Measurements from ENCODE around the gene APLNR. TPM values are rescaled to one million over a fixed set of nuclear protein-coding genes. Genes with fewer than 3 reads are reported as not detected.
A peak's percentile ranks its signal among the peaks of the same experiment; 100 is the strongest.
"Not testable (repeated sequence)": the region's sequence is repeated elsewhere in the genome, so short reads cannot be mapped to it uniquely, and the experiment has no call there.

APLNR gene
- polyA plus RNA-seq (ENCODE audit: insufficient read length in 10 of 10), result 100 to 1,000 TPM in 2 of 10 donors, 10 to 100 TPM in 8; 66.8 to 129 (median 87.1) TPM
- long read RNA-seq, donor 1, transcript APLNR-202 (1 exons, 3,609 nt), result major isoform, 96 of 97 reads
- long read RNA-seq, donor 1, partial matches to known transcripts, result 0 of 97 reads
- long read RNA-seq, donor 1, other reads (novel, unspliced or antisense), result 0 of 97 reads
- long read RNA-seq, donor 2, transcript APLNR-202 (1 exons, 3,609 nt), result major isoform, 66 of 68 reads
- long read RNA-seq, donor 2, partial matches to known transcripts, result 0 of 68 reads
- long read RNA-seq, donor 2, other reads (novel, unspliced or antisense), result 0 of 68 reads
- long read RNA-seq, donor 3, result 0 reads
- long read RNA-seq, donor 4, transcript APLNR-202 (1 exons, 3,609 nt), result major isoform, 55 of 55 reads
- long read RNA-seq, donor 4, partial matches to known transcripts, result 0 of 55 reads
- long read RNA-seq, donor 4, other reads (novel, unspliced or antisense), result 0 of 55 reads
- long read RNA-seq, donor 5, transcript APLNR-202 (1 exons, 3,609 nt), result major isoform, 228 of 231 reads
- long read RNA-seq, donor 5, partial matches to known transcripts, result 0 of 231 reads
- long read RNA-seq, donor 5, other reads (novel, unspliced or antisense), result 0 of 231 reads
- long read RNA-seq, donor 6, transcript APLNR-202 (1 exons, 3,609 nt), result major isoform, 95 of 98 reads
- long read RNA-seq, donor 6, partial matches to known transcripts, result 0 of 98 reads
- long read RNA-seq, donor 6, other reads (novel, unspliced or antisense), result 0 of 98 reads
- long read RNA-seq, donor 7, transcript APLNR-202 (1 exons, 3,609 nt), result major isoform, 74 of 75 reads
- long read RNA-seq, donor 7, partial matches to known transcripts, result 0 of 75 reads
- long read RNA-seq, donor 7, other reads (novel, unspliced or antisense), result 0 of 75 reads
- long read RNA-seq, donor 8, transcript APLNR-202 (1 exons, 3,609 nt), result major isoform, 77 of 77 reads
- long read RNA-seq, donor 8, partial matches to known transcripts, result 0 of 77 reads
- long read RNA-seq, donor 8, other reads (novel, unspliced or antisense), result 0 of 77 reads
- long read RNA-seq, donor 9, transcript APLNR-202 (1 exons, 3,609 nt), result major isoform, 19 of 19 reads
- long read RNA-seq, donor 9, partial matches to known transcripts, result 0 of 19 reads
- long read RNA-seq, donor 9, other reads (novel, unspliced or antisense), result 0 of 19 reads

- DNase-seq, result no peak
Observed at GRCh38 chr11:57237204-57237681, at the start of gene APLNR. APLNR (minus strand) TSS chr11:57237250; CDS start chr11:57237004, 246 bp downstream.

GRCh38 chr11:57283231-57283990 is 46.4 kb upstream of the APLNR start:
- no peak for DNase-seq

- not testable (repeated sequence) for DNase-seq
Observed at GRCh38 chr11:57281546-57281945, 44.5 kb upstream of the APLNR start.

GRCh38 chr11:57279116-57279515 is 42.1 kb upstream of the APLNR start:
- peak in 2 of 3 donors; percentile 47 to 56 for DNase-seq

GRCh38 chr11:57278721-57279095 is 41.7 kb upstream of the APLNR start:
- no peak for DNase-seq

GRCh38 chr11:57277845-57278720 is 41.0 kb upstream of the APLNR start:
- DNase-seq, result peak; percentile 67 to 84 (median 68)

GRCh38 chr11:57276971-57277675 is 40.1 kb upstream of the APLNR start:
- no peak for DNase-seq

- no peak for DNase-seq
Observed at GRCh38 chr11:57276169-57276970, 39.3 kb upstream of the APLNR start.

- DNase-seq, result no peak
Observed at GRCh38 chr11:57275582-57275981, 38.5 kb upstream of the APLNR start.

GRCh38 chr11:57274904-57275498 is 38.0 kb upstream of the APLNR start:
- no peak for DNase-seq

- DNase-seq, result no peak
Observed at GRCh38 chr11:57273448-57274058, 36.5 kb upstream of the APLNR start.

- DNase-seq, result no peak
Observed at GRCh38 chr11:57269571-57270021, 32.5 kb upstream of the APLNR start.

GRCh38 chr11:57266157-57266556 is 29.1 kb upstream of the APLNR start:
- DNase-seq, result no peak

- no peak for DNase-seq
Observed at GRCh38 chr11:57263351-57263750, 26.3 kb upstream of the APLNR start.

GRCh38 chr11:57262157-57262556 is 25.1 kb upstream of the APLNR start:
- DNase-seq, result no peak

GRCh38 chr11:57260937-57261783 is 24.1 kb upstream of the APLNR start:
- no peak for DNase-seq

- DNase-seq, result no peak
Observed at GRCh38 chr11:57256119-57256518, 19.1 kb upstream of the APLNR start.
